IMR-90 (cell line): ENCODE data around the gene ATXN7L3. TPM values are rescaled to one million over a fixed set of nuclear protein-coding genes. Genes with fewer than 3 reads are reported as not detected.

Source experiments
- ATAC-seq: fragments of 200-7000 bp; cut with Tn5 transposase; 2 replicates; pipeline ENCODE4 v1.9.1; 2020; ENCODE audit warnings: low read depth, mild to moderate bottlenecking, moderate library complexity
- BruUV-seq: library from RNA; stranded (reverse); fragments of 400-500 nt; replicated peaks from 2 replicates; lab custom pipeline; 2021; lab: Mats Ljungman, UMichigan
- CTCF ChIA-PET: fragments of 300-600 bp; formaldehyde crosslinking; extraction: SDS; loops from one replicate; lab custom pipeline; 2021; ENCODE audit warnings: antibody characterized with exemption; lab: Yijun Ruan, JAX
- POLR2A ChIA-PET: fragments of 300-600 bp; sonication (Branson Sonifier 250); formaldehyde crosslinking; loops from one replicate; lab custom pipeline; 2022; ENCODE audit warnings: antibody characterized with exemption; ENCODE audit not compliant: unreplicated experiment; lab: Charles Lee
- DNase-seq: peaks from one replicate; pipeline ENCODE4 v3.0.0; 2013
- H2AFZ ChIP-seq: replicated peaks from 2 replicates; pipeline ENCODE3; 2013; ENCODE audit warnings: low read length, mild to moderate bottlenecking; ENCODE audit not compliant: poor library complexity
- H2AK5ac ChIP-seq: 2 replicates; pipeline ENCODE4 v1.6.1; 2013; ENCODE audit warnings: low read depth, low read length, inconsistent platforms
- H2AK9ac ChIP-seq: replicated peaks from 2 replicates; pipeline ENCODE3; 2013; ENCODE audit warnings: mild to moderate bottlenecking, low read depth, low read length, moderate library complexity; ENCODE audit not compliant: poor library complexity
- H2BK120ac ChIP-seq: 2 replicates; pipeline ENCODE4 v1.6.1; 2013; ENCODE audit warnings: low read depth, low read length, inconsistent platforms
- H2BK15ac ChIP-seq: 3 replicates; pipeline ENCODE4 v1.6.1; 2013; ENCODE audit warnings: low read depth, low read length, inconsistent platforms
- H2BK20ac ChIP-seq: 2 replicates; pipeline ENCODE4 v1.6.1; 2013; ENCODE audit warnings: low read depth, mild to moderate bottlenecking, inconsistent platforms, low read length, moderate library complexity
- H2BK5ac ChIP-seq: 2 replicates; pipeline ENCODE4 v1.6.1; 2013; ENCODE audit warnings: mild to moderate bottlenecking, low read depth, low read length, inconsistent platforms; ENCODE audit not compliant: poor library complexity, severe bottlenecking
- H3K14ac ChIP-seq: replicated peaks from 2 replicates; pipeline ENCODE4 v1.6.1; 2013; ENCODE audit warnings: low read depth, low read length, inconsistent platforms
- H3K18ac ChIP-seq: 2 replicates; pipeline ENCODE4 v1.6.1; 2013; ENCODE audit warnings: low read depth, low read length, control low read depth
- H3K23ac ChIP-seq: 2 replicates; pipeline ENCODE4 v1.6.1; 2013; ENCODE audit warnings: low read depth, low read length, inconsistent platforms
- H3K27ac ChIP-seq: 2 replicates; pipeline ENCODE4 v1.5.1; 2013; ENCODE audit warnings: mild to moderate bottlenecking, control low read depth, low read length; ENCODE audit not compliant: insufficient read depth
- H3K27me3 ChIP-seq: 2 replicates; pipeline ENCODE4 v1.6.1; 2013; ENCODE audit warnings: low read length; ENCODE audit not compliant: control insufficient read depth, insufficient read depth
- H3K36me3 ChIP-seq: 2 replicates; pipeline ENCODE4 v1.6.1; 2013; ENCODE audit warnings: low read length, mixed read lengths; ENCODE audit not compliant: control insufficient read depth, insufficient read depth
- H3K4ac ChIP-seq: 2 replicates; pipeline ENCODE4 v1.6.1; 2013; ENCODE audit warnings: low read depth, low read length, inconsistent platforms
- H3K4me1 ChIP-seq: 2 replicates; pipeline ENCODE4 v1.6.1; 2013; ENCODE audit warnings: low read length, mixed read lengths; ENCODE audit not compliant: control insufficient read depth, insufficient read depth
- H3K4me2 ChIP-seq: 2 replicates; pipeline ENCODE4 v1.6.1; 2013; ENCODE audit warnings: low read depth, mild to moderate bottlenecking, control low read depth, low read length, moderate library complexity
- H3K4me3 ChIP-seq: 2 replicates; pipeline ENCODE4 v1.5.1; 2013; ENCODE audit warnings: low read depth, mild to moderate bottlenecking, control low read depth, low read length, moderate library complexity; ENCODE audit not compliant: insufficient read depth
- H3K56ac ChIP-seq: 2 replicates; pipeline ENCODE4 v1.6.1; 2013; ENCODE audit warnings: low read length, inconsistent platforms; ENCODE audit not compliant: insufficient read depth; ENCODE audit errors: extremely low read depth
- H3K79me1 ChIP-seq, 2 experiments: 2 replicates each; pipeline ENCODE4 v1.6.1; 2013; ENCODE audit warnings: low read length in 2 of 2, inconsistent platforms in 1 of 2, low read depth in 1 of 2
- H3K9ac ChIP-seq: 2 replicates; pipeline ENCODE4 v1.6.1; 2013; ENCODE audit warnings: low read depth, low read length, control low read depth
- H3K9me1 ChIP-seq: 2 replicates; pipeline ENCODE4 v1.6.1; 2013; ENCODE audit warnings: low read length, inconsistent platforms; ENCODE audit not compliant: insufficient read depth
- H3K9me3 ChIP-seq: 2 replicates; pipeline ENCODE4 v1.6.1; 2013; ENCODE audit warnings: low read length; ENCODE audit not compliant: control insufficient read depth, insufficient read depth
- H4K20me1 ChIP-seq: 2 replicates; pipeline ENCODE4 v1.6.1; 2013; ENCODE audit warnings: low read length, inconsistent platforms; ENCODE audit not compliant: insufficient read depth
- H4K5ac ChIP-seq: 2 replicates; pipeline ENCODE4 v1.6.1; 2013; ENCODE audit warnings: mild to moderate bottlenecking, low read depth, low read length, control low read depth
- H4K8ac ChIP-seq, 2 experiments: 2 replicates each; pipeline ENCODE4 v1.6.1; 2013; ENCODE audit warnings: low read depth in 2 of 2, low read length in 2 of 2, control low read depth in 1 of 2, inconsistent platforms in 1 of 2
- H4K91ac ChIP-seq: 2 replicates; pipeline ENCODE4 v1.6.1; 2013; ENCODE audit warnings: low read depth, low read length, inconsistent platforms; ENCODE audit not compliant: insufficient read depth
- CHD1 ChIP-seq: IDR thresholded peaks from 2 replicates; pipeline ENCODE4 v1.6.1; 2012; ENCODE audit warnings: low read depth, low read length, improper control_type of control experiment
- POLR2A ChIP-seq: IDR thresholded peaks from 2 replicates; pipeline ENCODE4 v1.6.1; 2012; ENCODE audit warnings: mild to moderate bottlenecking, low read depth, low read length
- RCOR1 ChIP-seq: IDR thresholded peaks from 2 replicates; pipeline ENCODE4 v1.6.1; 2012; ENCODE audit warnings: mild to moderate bottlenecking, low read length, improper control_type of control experiment; ENCODE audit not compliant: insufficient replicate concordance
- RFX5 ChIP-seq: IDR thresholded peaks from 2 replicates; pipeline ENCODE4 v1.8.0; 2012; ENCODE audit warnings: low read depth, mild to moderate bottlenecking, low read length, moderate library complexity
- WGBS, 2 experiments: methylation state at CpG; one replicate each; pipeline versions ENCODE4 v1.1.5 to v1.1.7; 2013; ENCODE audit warnings: missing lambda C conversion rate in 2 of 2; ENCODE audit not compliant: insufficient read length in 1 of 2; ENCODE audit errors: extremely low coverage in 2 of 2; 5-methylcytosine and 5-hydroxymethylcytosine counted together
- dilution Hi-C: fragments of 300-500 bp; cut with HindIII; formaldehyde crosslinking; loops from one replicate; pipeline ENCODE4 v1.14.3; 2018; ENCODE audit warnings: low sequenced_read_pairs; ENCODE audit not compliant: unreplicated experiment
- in situ Hi-C: fragments of 300-500 bp; cut with MboI; formaldehyde crosslinking; loops from 3 replicates; pipeline ENCODE4 v1.14.3; 2019; ENCODE audit warnings: low sequenced_read_pairs, inconsistent platforms, mixed read lengths
- intact Hi-C: fragments of 100-400 bp; cut with micrococcal nuclease; formaldehyde crosslinking; loops from 2 replicates; pipeline ENCODE4 v1.10.0; 2022
- polyA plus RNA-seq, 3 experiments: library from polyadenylated mRNA; depleted of rRNA; stranded (reverse); fragments of >200 nt; gene quantifications; 2 replicates each; pipeline ENCODE4 v1.2.3, GENCODE V29; 2012; ENCODE audit warnings: low replicate concordance in 1 of 3
- total RNA-seq: library from RNA; depleted of rRNA; stranded (reverse); fragments of >200 nt; gene quantifications from 2 replicates; pipeline ENCODE4 v1.2.3, GENCODE V29; 2012
- TF ChIP-seq, protein P1 (sequence below): fragments of 150-350 bp; IDR thresholded peaks from 2 replicates; pipeline ENCODE4 v1.6.1; 2016; ENCODE audit warnings: low read depth, mild to moderate bottlenecking, low read length, moderate library complexity, borderline replicate concordance

Gene ATXN7L3
- total and polyA plus RNA-seq, 2 of the 4 experiments (the other 2 are of a cell fraction): 17.2 to 40.9 TPM

DNA sequence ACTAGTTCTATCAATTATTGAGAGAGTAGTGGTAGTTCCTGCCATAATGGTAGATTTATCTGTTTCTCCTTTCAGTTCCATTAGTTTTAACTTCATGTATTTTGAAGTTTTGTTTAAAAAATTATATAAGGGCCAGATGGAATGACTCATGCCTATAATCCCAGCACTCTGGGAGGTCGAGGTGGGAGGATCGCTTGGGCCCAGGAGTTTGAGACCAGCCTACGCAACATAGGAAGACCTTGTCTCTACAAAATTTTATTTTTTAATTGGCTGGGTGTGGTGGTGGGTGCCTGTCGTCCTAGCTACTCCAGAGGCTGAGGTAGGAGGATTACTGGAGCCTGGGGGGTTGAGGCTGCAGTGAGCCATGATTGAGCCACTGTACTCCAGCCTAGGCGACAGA is 33.9 kb upstream of the ATXN7L3 start:
- no peak overlapping the region for H2AK5ac ChIP-seq
- H2BK20ac ChIP-seq: no peak overlapping the region
- H4K91ac ChIP-seq: no peak overlapping the region
- H3K4ac ChIP-seq: no peak overlapping the region
- POLR2A ChIA-PET: no interaction called here
- H3K79me1 ChIP-seq: no peaks in the 10 kb centered on the region
- H3K27me3 ChIP-seq: peaks cover 20% of the 10 kb centered on the region; the same call in 1 of the 2 replicates
- no peak for DNase-seq
- no peak for ATAC-seq
- no peaks in the 10 kb centered on the region for H3K36me3 ChIP-seq
- dilution Hi-C loops: no loop called here
- TF ChIP-seq CHD1 (no peak), POLR2A (no peak), RFX5 (no peak), RCOR1 (no peak)
- TF ChIP-seq, protein P1, sequence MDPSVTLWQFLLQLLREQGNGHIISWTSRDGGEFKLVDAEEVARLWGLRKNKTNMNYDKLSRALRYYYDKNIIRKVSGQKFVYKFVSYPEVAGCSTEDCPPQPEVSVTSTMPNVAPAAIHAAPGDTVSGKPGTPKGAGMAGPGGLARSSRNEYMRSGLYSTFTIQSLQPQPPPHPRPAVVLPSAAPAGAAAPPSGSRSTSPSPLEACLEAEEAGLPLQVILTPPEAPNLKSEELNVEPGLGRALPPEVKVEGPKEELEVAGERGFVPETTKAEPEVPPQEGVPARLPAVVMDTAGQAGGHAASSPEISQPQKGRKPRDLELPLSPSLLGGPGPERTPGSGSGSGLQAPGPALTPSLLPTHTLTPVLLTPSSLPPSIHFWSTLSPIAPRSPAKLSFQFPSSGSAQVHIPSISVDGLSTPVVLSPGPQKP: no peak
- in situ Hi-C loops: no loop called here
- H2BK15ac ChIP-seq: no peak overlapping the region
- no peak overlapping the region for H3K18ac ChIP-seq
- H3K56ac ChIP-seq: no peak overlapping the region
- no CpG with 5 or more reads among the region's 5 CpGs for WGBS, 2 experiments
- no peak overlapping the region for H3K4me3 ChIP-seq
- H3K14ac ChIP-seq: no peak overlapping the region
- CTCF ChIA-PET: no interaction called here
- no peak overlapping the region for H2BK5ac ChIP-seq
- intact Hi-C loops: no loop called here
- H3K9me3 ChIP-seq: no peaks in the 10 kb centered on the region
- H4K5ac ChIP-seq: no peak overlapping the region
- no peaks in the 10 kb centered on the region for H3K4me1 ChIP-seq
- H3K23ac ChIP-seq: no peak overlapping the region
- no peak overlapping the region for H2AK9ac ChIP-seq
- no peak overlapping the region for H3K27ac ChIP-seq
- no peak overlapping the region for H3K4me2 ChIP-seq
- H3K9ac ChIP-seq: no peak overlapping the region
- no peak overlapping the region for H2BK120ac ChIP-seq
- BruUV-seq: no TSS peak
- H4K20me1 ChIP-seq: no peaks in the 10 kb centered on the region
- no peaks in the 10 kb centered on the region for H3K9me1 ChIP-seq
- no peak overlapping the region for H2AFZ ChIP-seq
- no peak overlapping the region for H4K8ac ChIP-seq
